Testis (tissue), 3 donors: ENCODE measurements around the gene PRRT3. TPM values are rescaled to one million over a fixed set of nuclear protein-coding genes. Genes with fewer than 3 reads are reported as not detected.
"Not testable (repeated sequence)": the region's sequence is repeated elsewhere in the genome, so short reads cannot be mapped to it uniquely, and the experiment has no call there.

Source experiments
- DNase-seq: peaks from one replicate; pipeline ENCODE4 v3.0.0-alpha.2; 2019
- H3K27ac ChIP-seq, 2 donors: fragments of 200-600 bp; sonication (generic); one replicate each; pipeline ENCODE4 v1.5.1; 2019
- H3K27me3 ChIP-seq: fragments of 200-600 bp; sonication (generic); one replicate; pipeline ENCODE4 v1.5.1; 2019
- H3K36me3 ChIP-seq: fragments of 200-600 bp; sonication (generic); one replicate; pipeline ENCODE4 v1.5.1; 2017; ENCODE audit warnings: low read depth; ENCODE audit errors: missing control alignments
- H3K4me1 ChIP-seq: fragments of 200-600 bp; sonication (generic); one replicate; pipeline ENCODE4 v1.5.1; 2019
- H3K4me3 ChIP-seq, 2 donors: fragments of 200-600 bp; sonication (generic); one replicate each; pipeline ENCODE4 v1.5.1; 2017 to 2019
- H3K9me3 ChIP-seq: fragments of 200-600 bp; sonication (generic); one replicate; pipeline ENCODE4 v1.5.1; 2017
- CTCF ChIP-seq, 3 experiments: fragments of 450-650 bp in 2 of 3; fragments of 200-600 bp in 1 of 3; sonication (generic) in 1 of 3; IDR thresholded peaks; one replicate each; pipeline ENCODE4 v1.5.1; 2016 to 2019; ENCODE audit warnings: antibody characterized with exemption in 3 of 3, mild to moderate bottlenecking in 2 of 3, moderate library complexity in 1 of 3
- POLR2A ChIP-seq: fragments of 450-650 bp; IDR thresholded peaks from one replicate; pipeline ENCODE4 v1.6.1; 2017; ENCODE audit warnings: antibody characterized with exemption, mild to moderate bottlenecking, moderate library complexity
- WGBS, 2 donors: methylation state at CpG; one replicate each; pipeline ENCODE4 v1.1.5; 2018; 5-methylcytosine and 5-hydroxymethylcytosine counted together
- intact Hi-C: fragments of 100-400 bp; cut with DNase I; formaldehyde crosslinking; loops from one replicate; pipeline ENCODE4 v1.15.1; 2023; ENCODE audit warnings: low total_unique reads
- polyA plus RNA-seq: library from polyadenylated mRNA; stranded (reverse); fragments of 350-450 nt; fragmentation: Illumina TruSeq; extraction: RNeasy Lipid Tissue Mini Kit (QIAGEN cat#74804); gene quantifications from one replicate; pipeline ENCODE4 v1.2.3, GENCODE V29; 2014; ENCODE audit warnings: low read depth, low replicate concordance; ENCODE audit not compliant: insufficient read depth
- total RNA-seq, 2 donors: library from RNA; depleted of rRNA; stranded (reverse); fragments of >200 nt; gene quantifications; one replicate each; pipeline ENCODE4 v1.2.3, GENCODE V29; 2016

Gene PRRT3
- total and polyA plus RNA-seq, 3 donors from 2014 or later = 6.6 to 7.6 (median 7.2) TPM

GRCh38 chr3:9945358-9945757 is 6.8 kb downstream of the PRRT3 start:
- intact Hi-C loops = no loop called here
- Histone ChIP-seq H3K36me3 (no peaks in the 10 kb centered on the region), H3K4me3 (no peak overlapping the region), H3K9me3 (no peaks in the 10 kb centered on the region), H3K4me1 (peaks cover 4% of the 10 kb centered on the region), H3K27ac (no peak overlapping the region), H3K27me3 (no peaks in the 10 kb centered on the region)
- no peak for DNase-seq
- TF ChIP-seq CTCF (IDR thresholded peaks at IDR 0.05) (no peak), POLR2A (no peak)
- WGBS, 2 donors = 60 to 66% methylated on average over 10 of the region's 10 CpGs

- DNase-seq = no peak
- H3K9me3 ChIP-seq = no peaks in the 10 kb centered on the region
- no peak overlapping the region for H3K4me3 ChIP-seq
- H3K27ac ChIP-seq = no peak overlapping the region
- H3K27me3 ChIP-seq = no peaks in the 10 kb centered on the region
- WGBS, 2 donors = 85% methylated on average over 6 to 11 of the region's 11 CpGs
- TF ChIP-seq CTCF (IDR thresholded peaks at IDR 0.05) (no peak), POLR2A (no peak)
- intact Hi-C loops = no loop called here
- no peaks in the 10 kb centered on the region for H3K36me3 ChIP-seq
- H3K4me1 ChIP-seq = peaks cover 4% of the 10 kb centered on the region
Measured at GRCh38 chr3:9944271-9944670, 7.9 kb downstream of the PRRT3 start.

- TF ChIP-seq POLR2A (no peak), CTCF (IDR thresholded peaks at IDR 0.05) (no peak)
- Histone ChIP-seq H3K27me3 (no peaks in the 10 kb centered on the region), H3K36me3 (no peaks in the 10 kb centered on the region), H3K9me3 (no peaks in the 10 kb centered on the region), H3K27ac (no peak overlapping the region), H3K4me3 (no peak overlapping the region), H3K4me1 (peaks cover 4% of the 10 kb centered on the region)
- WGBS, 2 donors = 79 to 82% methylated on average over 6 to 11 of the region's 11 CpGs
- no peak for DNase-seq
- intact Hi-C loops = no loop called here
Measured at GRCh38 chr3:9942934-9943690, 9.1 kb downstream of the PRRT3 start.

GRCh38 chr3:9942164-9942563 is 10.0 kb downstream of the PRRT3 start:
- no peak overlapping the region for H3K4me3 ChIP-seq
- TF ChIP-seq POLR2A (no peak), CTCF (IDR thresholded peaks at IDR 0.05) (no peak)
- H3K4me1 ChIP-seq = no peaks in the 10 kb centered on the region
- no peaks in the 10 kb centered on the region for H3K9me3 ChIP-seq
- no peak for DNase-seq
- no peak overlapping the region for H3K27ac ChIP-seq
- intact Hi-C loops = no loop called here
- no peaks in the 10 kb centered on the region for H3K36me3 ChIP-seq
- no peaks in the 10 kb centered on the region for H3K27me3 ChIP-seq
- 85 to 91% methylated on average over 4 of the region's 4 CpGs for WGBS, 2 donors

- intact Hi-C loops = no loop called here
- 90 to 93% methylated on average over 10 of the region's 10 CpGs for WGBS, 2 donors
Measured at GRCh38 chr3:9940746-9941145, 11.5 kb downstream of the PRRT3 start.

GRCh38 chr3:9939906-9940305 is 12.3 kb downstream of the PRRT3 start:
- H3K36me3 ChIP-seq, H3K9me3 ChIP-seq, H3K4me3 ChIP-seq, intact Hi-C loops, H3K27ac ChIP-seq, H3K27me3 ChIP-seq, DNase-seq, H3K4me1 ChIP-seq: not testable (repeated sequence)
- WGBS, 2 donors = 97 to 100% methylated on average over 2 to 32 of the region's 32 CpGs

More at GRCh38 chr3:9940746-9941145, 11.5 kb downstream of the PRRT3 start:
- H3K27ac ChIP-seq = no peak overlapping the region
- H3K4me3 ChIP-seq = no peak overlapping the region
- H3K36me3 ChIP-seq = no peaks in the 10 kb centered on the region
- H3K9me3 ChIP-seq = no peaks in the 10 kb centered on the region
- no peaks in the 10 kb centered on the region for H3K4me1 ChIP-seq
- no peak for DNase-seq
- no peak for TF ChIP-seq POLR2A
- no peak for TF ChIP-seq CTCF (IDR thresholded peaks at IDR 0.05)
- H3K27me3 ChIP-seq = no peaks in the 10 kb centered on the region
